ENCODE results near the gene IPO9.

Gene IPO9

GRCh38 chr1:201921952-201922558, 93.1 kb downstream of the IPO9 start:
- no peak for TF ChIP-seq ZC3H10 (CRISPR knock-in tag; IDR thresholded peaks at IDR 0.05)
- no peak for TF ChIP-seq ZNF8 (CRISPR knock-in tag; IDR thresholded peaks at IDR 0.05)
- TF ChIP-seq CSDC2 (CRISPR knock-in tag; IDR thresholded peaks at IDR 0.05): no peak
- TF ChIP-seq ESRRG (CRISPR knock-in tag; IDR thresholded peaks at IDR 0.05): no peak
- TF ChIP-seq ZNF70 (CRISPR knock-in tag; IDR thresholded peaks at IDR 0.05): no peak
- TF ChIP-seq OSR1 (CRISPR knock-in tag; IDR thresholded peaks at IDR 0.05): no peak
- TF ChIP-seq TOX (CRISPR knock-in tag; IDR thresholded peaks at IDR 0.05; ENCODE audit: borderline replicate concordance): no peak
- TF ChIP-seq ARNTL (CRISPR knock-in tag; IDR thresholded peaks at IDR 0.05; ENCODE audit: borderline replicate concordance, low read depth): no peak
- no peak for TF ChIP-seq RARB (CRISPR knock-in tag; IDR thresholded peaks at IDR 0.05)
- TF ChIP-seq ZNF565 (CRISPR knock-in tag; conservative IDR thresholded peaks at IDR 0.05; ENCODE audit: low read depth): no peak
- no peak for TF ChIP-seq ISL1 (CRISPR knock-in tag; IDR thresholded peaks at IDR 0.05)
- TF ChIP-seq CREB5 (CRISPR knock-in tag; IDR thresholded peaks at IDR 0.05; ENCODE audit: low read depth): no peak
- TF ChIP-seq POU6F1 (CRISPR knock-in tag; IDR thresholded peaks at IDR 0.05; ENCODE audit: borderline replicate concordance, low read depth): no peak
- TF ChIP-seq PATZ1 (CRISPR knock-in tag; IDR thresholded peaks at IDR 0.05; ENCODE audit: borderline replicate concordance): no peak
- no peak for TF ChIP-seq ZFP3 (CRISPR knock-in tag; IDR thresholded peaks at IDR 0.05)
- no peak for TF ChIP-seq ZFP30 (CRISPR knock-in tag; IDR thresholded peaks at IDR 0.05)
- no peak for TF ChIP-seq PPARA (CRISPR knock-in tag; IDR thresholded peaks at IDR 0.05; ENCODE audit: borderline replicate concordance)
- TF ChIP-seq BACH2 (CRISPR knock-in tag; IDR thresholded peaks at IDR 0.05; ENCODE audit: borderline replicate concordance): no peak
- no peak for TF ChIP-seq SNAI2 (CRISPR knock-in tag; IDR thresholded peaks at IDR 0.05)
- no peak for ATAC-seq

- no peak for TF ChIP-seq PPARA (CRISPR knock-in tag; IDR thresholded peaks at IDR 0.05; ENCODE audit: borderline replicate concordance)
- no peak for TF ChIP-seq ESRRG (CRISPR knock-in tag; IDR thresholded peaks at IDR 0.05)
- TF ChIP-seq TCF4 (CRISPR knock-in tag; IDR thresholded peaks at IDR 0.05; ENCODE audit: borderline replicate concordance): no peak
- no peak for TF ChIP-seq CSDC2 (CRISPR knock-in tag; IDR thresholded peaks at IDR 0.05)
- no peak for ATAC-seq
Observed at GRCh38 chr1:201925301-201925567, 96.3 kb downstream of the IPO9 start.

- no peak for TF ChIP-seq ZC3H10 (CRISPR knock-in tag; IDR thresholded peaks at IDR 0.05)
- TF ChIP-seq TCF4 (CRISPR knock-in tag; IDR thresholded peaks at IDR 0.05; ENCODE audit: borderline replicate concordance): no peak
- no peak for TF ChIP-seq ZNF8 (CRISPR knock-in tag; IDR thresholded peaks at IDR 0.05)
- no peak for TF ChIP-seq RARB (CRISPR knock-in tag; IDR thresholded peaks at IDR 0.05)
- TF ChIP-seq CREB5 (CRISPR knock-in tag; IDR thresholded peaks at IDR 0.05; ENCODE audit: low read depth): no peak
- TF ChIP-seq ARNTL (CRISPR knock-in tag; IDR thresholded peaks at IDR 0.05; ENCODE audit: borderline replicate concordance, low read depth): no peak
- TF ChIP-seq POU6F1 (CRISPR knock-in tag; IDR thresholded peaks at IDR 0.05; ENCODE audit: borderline replicate concordance, low read depth): no peak
- no peak for TF ChIP-seq GLIS3 (CRISPR knock-in tag; IDR thresholded peaks at IDR 0.05)
- no peak for TF ChIP-seq ZFP30 (CRISPR knock-in tag; IDR thresholded peaks at IDR 0.05)
- TF ChIP-seq TOX (CRISPR knock-in tag; IDR thresholded peaks at IDR 0.05; ENCODE audit: borderline replicate concordance): no peak
- TF ChIP-seq ZNF565 (CRISPR knock-in tag; conservative IDR thresholded peaks at IDR 0.05; ENCODE audit: low read depth): no peak
- TF ChIP-seq ZNF70 (CRISPR knock-in tag; IDR thresholded peaks at IDR 0.05): no peak
- TF ChIP-seq CSDC2 (CRISPR knock-in tag; IDR thresholded peaks at IDR 0.05): no peak
- no peak for TF ChIP-seq CSRNP3 (CRISPR knock-in tag; IDR thresholded peaks at IDR 0.05)
- TF ChIP-seq ISL1 (CRISPR knock-in tag; IDR thresholded peaks at IDR 0.05): no peak
- TF ChIP-seq ESRRG (CRISPR knock-in tag; IDR thresholded peaks at IDR 0.05): no peak
- ATAC-seq: no peak; the same call in 2 of the 3 replicates
Observed at GRCh38 chr1:201925981-201926645, 97.2 kb downstream of the IPO9 start.
